Kidney (tissue), 14 donors: Measurements from ENCODE around the gene RNF40. TPM values are rescaled to one million over a fixed set of nuclear protein-coding genes. Genes with fewer than 3 reads are reported as not detected.
"Not testable (repeated sequence)": the region's sequence is repeated elsewhere in the genome, so short reads cannot be mapped to it uniquely, and the experiment has no call there.

Source experiments
- DNase-seq, 5 donors: peaks; one replicate each; pipeline ENCODE4 v3.0.0-alpha.2; 2013 to 2020
- FAIRE-seq: peaks from 2 replicates; lab custom pipeline; 2012; peaks lifted over from hg19 to GRCh38; lab: Jason Lieb, UNC
- H3K27ac ChIP-seq, 2 donors: one replicate each; pipeline ENCODE4 v1.7.0; 2013; ENCODE audit warnings: low read depth in 2 of 2, low read length in 2 of 2, inconsistent platforms in 1 of 2
- H3K27me3 ChIP-seq: one replicate; pipeline ENCODE4 v1.7.1; 2013; ENCODE audit warnings: low read length, inconsistent platforms; ENCODE audit not compliant: control insufficient read depth, insufficient read depth
- H3K36me3 ChIP-seq, 3 donors: one replicate each; pipeline versions ENCODE4 v1.7.0 to v1.7.1; 2013; ENCODE audit warnings: low read length in 3 of 3, control low read depth in 1 of 3, inconsistent platforms in 1 of 3; ENCODE audit not compliant: insufficient read depth in 3 of 3, control insufficient read depth in 2 of 3
- H3K4me1 ChIP-seq, 3 donors: one replicate each; pipeline versions ENCODE4 v1.7.0 to v1.7.1; 2013; ENCODE audit warnings: low read length in 3 of 3, inconsistent platforms in 1 of 3, low read depth in 1 of 3; ENCODE audit not compliant: control insufficient read depth in 2 of 3, insufficient read depth in 2 of 3
- H3K4me3 ChIP-seq, 3 donors: one replicate each; pipeline versions ENCODE4 v1.7.0 to v1.8.1; 2013; ENCODE audit warnings: low read length in 3 of 3, control low read depth in 1 of 3, inconsistent platforms in 1 of 3
- H3K9ac ChIP-seq, 3 donors: one replicate each; pipeline versions ENCODE4 v1.7.0 to v1.7.1; 2013; ENCODE audit warnings: low read length in 3 of 3, control low read depth in 1 of 3, inconsistent platforms in 1 of 3
- H3K9me3 ChIP-seq, 3 donors: one replicate each; pipeline versions ENCODE4 v1.7.0 to v1.7.1; 2013; ENCODE audit warnings: low read length in 3 of 3, control low read depth in 1 of 3, inconsistent platforms in 1 of 3; ENCODE audit not compliant: control insufficient read depth in 2 of 3, insufficient read depth in 1 of 3
- CTCF ChIP-seq: IDR thresholded peaks from 3 replicates; pipeline ENCODE4 v1.5.1; 2012; ENCODE audit warnings: mild to moderate bottlenecking, moderate library complexity, borderline replicate concordance; ENCODE audit not compliant: insufficient read depth; ENCODE audit errors: extremely low read depth
- intact Hi-C: fragments of 100-400 bp; cut with DNase I; formaldehyde crosslinking; loops from one replicate; pipeline ENCODE4 v1.11.1; 2022
- polyA plus RNA-seq: library from polyadenylated mRNA; stranded (reverse); fragments of 350-450 nt; fragmentation: Illumina TruSeq; extraction: RNeasy Lipid Tissue Mini Kit (QIAGEN cat#74804); gene quantifications from one replicate; pipeline ENCODE4 v1.2.3, GENCODE V29; 2014; ENCODE audit warnings: low read depth, low replicate concordance; ENCODE audit not compliant: insufficient read depth
- total RNA-seq: library from RNA; stranded (reverse); fragmentation: NEBNext Ultra II Directional; extraction: Animal tissue kit (Norgen Biotek cat#: 25700); gene quantifications from one replicate; pipeline ENCODE4 v1.2.1, GENCODE V29; 2021
- donor health status: control.
- donor health status: control.
- donor health status: control.
- donor health status: control.
- donor health status: control.
- donor health status: DM: yes; HTN: yes; CAD: no.
- donor health status: Normal renal cell carcinoma (clear cell type).

The RNF40 gene
- total and polyA plus RNA-seq, 2 donors from 2014 or later, result 74.3 to 109 TPM

DNA sequence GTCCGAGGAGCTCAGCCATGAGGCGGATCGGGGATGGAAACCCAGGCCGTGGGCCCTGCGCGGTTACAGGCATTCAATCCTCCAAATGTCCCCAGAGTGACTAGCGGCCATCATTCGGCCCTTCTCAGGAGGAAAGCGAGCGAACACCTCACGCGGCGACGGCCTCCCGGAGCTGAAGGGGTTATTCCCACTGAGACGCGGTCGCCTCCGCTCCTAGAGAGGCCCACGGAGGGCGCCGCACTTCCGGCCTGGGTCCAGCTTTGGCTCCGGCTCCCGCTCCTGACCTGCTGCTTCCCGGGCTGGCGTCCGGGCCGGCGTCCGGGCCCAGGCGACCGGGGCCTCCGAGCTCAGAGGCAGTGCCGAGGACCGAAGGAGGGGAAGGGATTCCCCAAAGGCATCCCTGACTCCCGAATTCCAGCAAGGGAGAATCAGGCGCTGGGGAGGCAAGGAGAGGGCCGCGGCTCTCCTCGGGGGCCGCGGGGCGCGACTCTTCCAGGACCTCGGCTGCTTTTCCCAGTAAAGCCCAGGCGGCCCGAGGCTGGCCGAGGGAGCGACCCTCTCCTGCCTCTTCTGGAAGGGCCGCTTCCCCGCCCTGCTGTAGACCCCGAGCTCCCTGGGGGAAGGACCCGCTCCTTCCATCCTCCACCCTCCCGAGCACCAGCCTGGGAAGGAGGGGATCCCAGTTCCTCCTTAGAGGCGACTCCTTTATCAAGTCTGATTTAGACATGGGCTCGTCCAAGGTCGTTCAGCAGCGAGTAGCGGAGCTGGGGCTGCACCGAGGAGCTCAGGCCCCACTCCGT lies 43.4 kb downstream of the RNF40 start:
- Histone ChIP-seq H3K27ac (peak overlapping the region; percentile 78 to 80), H3K36me3 (no peaks in the 10 kb centered on the region), H3K4me3 (peak overlapping the region; percentile 68 to 89 (median 83)), H3K9ac (peak overlapping the region; percentile 82 to 94 (median 84)), H3K4me1 (peaks cover 0 to 10% (median 0%) of the 10 kb centered on the region in 3 donors), H3K9me3 (no peaks in the 10 kb centered on the region), H3K27me3 (no peaks in the 10 kb centered on the region)
- DNase-seq, result peak; percentile 89 to 96 (median 93)
- no peak for TF ChIP-seq CTCF
- FAIRE-seq, result no peak
- intact Hi-C loops, result no loop called here

- no peak for DNase-seq
- Histone ChIP-seq H3K4me3 (no peak overlapping the region), H3K27ac (no peak overlapping the region), H3K36me3 (no peaks in the 10 kb centered on the region), H3K9ac (no peak overlapping the region), H3K4me1 (peaks cover 0 to 10% (median 0%) of the 10 kb centered on the region in 3 donors), H3K9me3 (no peaks in the 10 kb centered on the region), H3K27me3 (no peaks in the 10 kb centered on the region)
- intact Hi-C loops, result no loop called here
- FAIRE-seq, result no peak
- no peak for TF ChIP-seq CTCF
Observed at GRCh38 chr16:30808146-30808545, 46.0 kb downstream of the RNF40 start.

DNA sequence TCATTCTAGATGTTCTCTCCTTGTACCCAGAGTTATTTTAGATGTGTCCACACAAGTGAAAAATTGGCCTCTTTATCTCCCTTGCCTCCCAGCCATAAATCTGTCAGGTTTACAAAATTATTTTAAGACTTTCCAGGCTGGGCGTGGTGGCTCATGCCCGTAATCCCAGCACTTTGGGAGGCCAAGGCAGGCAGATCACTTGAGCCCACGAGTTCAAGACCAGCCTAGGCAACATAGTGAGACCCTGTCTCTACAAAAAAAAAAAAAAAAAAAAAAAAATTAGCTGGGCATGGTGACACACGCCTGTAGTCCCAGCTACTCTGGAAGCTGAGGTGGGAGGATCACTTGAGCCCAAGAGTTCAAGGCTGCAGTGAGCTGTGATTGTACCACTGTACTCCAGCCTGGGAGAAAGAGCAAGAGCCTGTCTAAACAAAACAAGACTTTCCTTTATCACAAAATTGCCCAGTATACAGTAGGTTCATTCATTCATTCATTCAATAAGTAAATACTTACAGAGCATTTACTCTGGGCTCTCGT lies 46.8 kb downstream of the RNF40 start:
- H3K27me3 ChIP-seq, FAIRE-seq, H3K9me3 ChIP-seq, H3K27ac ChIP-seq, intact Hi-C loops, DNase-seq, H3K36me3 ChIP-seq, H3K4me3 ChIP-seq, H3K9ac ChIP-seq: not testable (repeated sequence)
- peaks cover 0 to 12% (median 3%) of the 10 kb centered on the region in 3 donors for H3K4me1 ChIP-seq

- H3K9me3 ChIP-seq, H3K27me3 ChIP-seq, H3K9ac ChIP-seq, H3K27ac ChIP-seq, intact Hi-C loops, H3K4me3 ChIP-seq, FAIRE-seq, H3K36me3 ChIP-seq, DNase-seq: not testable (repeated sequence)
- peaks cover 0 to 12% (median 5%) of the 10 kb centered on the region in 3 donors for H3K4me1 ChIP-seq
Observed at GRCh38 chr16:30809675-30810074, 47.6 kb downstream of the RNF40 start.
